KMS-11 (cell line): Measurements from ENCODE around the gene EDN2.

Experiments
- H2AFZ ChIP-seq: fragments of 200-600 bp; sonication (generic); 2 replicates; pipeline ENCODE4 v1.6.1; 2016; ENCODE audit warnings: antibody characterized with exemption, mixed run types, low read depth
- H3K27ac ChIP-seq: fragments of 200-600 bp; sonication (generic); 2 replicates; pipeline ENCODE4 v1.6.1; 2016; ENCODE audit warnings: mild to moderate bottlenecking, mixed run types
- H3K27me3 ChIP-seq: fragments of 200-600 bp; sonication (generic); 2 replicates; pipeline ENCODE4 v1.6.1; 2017; ENCODE audit warnings: mild to moderate bottlenecking, low read depth, mixed run types, moderate library complexity; ENCODE audit not compliant: insufficient read depth
- H3K36me3 ChIP-seq: fragments of 200-600 bp; sonication (generic); 2 replicates; pipeline ENCODE4 v1.6.1; 2017; ENCODE audit warnings: mild to moderate bottlenecking, mixed run types; ENCODE audit not compliant: insufficient read depth
- H3K4me1 ChIP-seq: fragments of 200-600 bp; sonication (generic); 2 replicates; pipeline ENCODE4 v1.6.1; 2016; ENCODE audit warnings: mild to moderate bottlenecking, low read depth, mixed run types; ENCODE audit not compliant: poor library complexity, severe bottlenecking
- H3K4me2 ChIP-seq: fragments of 200-600 bp; sonication (generic); 2 replicates; pipeline ENCODE4 v1.7.0; 2016; ENCODE audit warnings: mild to moderate bottlenecking, mixed run types
- H3K4me3 ChIP-seq: fragments of 200-600 bp; sonication (generic); IDR thresholded peaks from 2 replicates; pipeline ENCODE4 v1.6.1; 2017; ENCODE audit warnings: low read depth, low read length, mixed read lengths; ENCODE audit not compliant: insufficient read depth
- H3K79me2 ChIP-seq: fragments of 200-600 bp; sonication (generic); 2 replicates; pipeline ENCODE4 v1.6.1; 2016; ENCODE audit warnings: low read depth, mixed run types; ENCODE audit not compliant: insufficient read depth
- H3K9ac ChIP-seq: fragments of 200-600 bp; sonication (generic); 2 replicates; pipeline ENCODE4 v1.6.1; 2016; ENCODE audit warnings: mild to moderate bottlenecking, mixed run types
- H4K20me1 ChIP-seq: fragments of 200-600 bp; sonication (generic); 2 replicates; pipeline ENCODE4 v1.6.1; 2016; ENCODE audit warnings: mild to moderate bottlenecking, mixed run types; ENCODE audit not compliant: insufficient read depth
- CTCF ChIP-seq: fragments of 200-600 bp; sonication (generic); conservative IDR thresholded peaks from 2 replicates; pipeline ENCODE4 v1.6.1; 2017; ENCODE audit warnings: low read depth, mild to moderate bottlenecking, antibody characterized with exemption, low read length, moderate library complexity, mixed read lengths

EDN2 gene

GRCh38 chr1:41479000-41479807, 5.3 kb downstream of the EDN2 start:
- no peaks in the 10 kb centered on the region for H3K27me3 ChIP-seq
- peaks cover 49% of the 10 kb centered on the region for H3K4me1 ChIP-seq
- H2AFZ ChIP-seq = no peak overlapping the region
- H4K20me1 ChIP-seq = no peaks in the 10 kb centered on the region
- H3K4me2 ChIP-seq = no peak overlapping the region
- no peak for TF ChIP-seq CTCF
- no peak overlapping the region for H3K27ac ChIP-seq
- H3K4me3 ChIP-seq = no peak overlapping the region
- no peak overlapping the region for H3K9ac ChIP-seq
- no peaks in the 10 kb centered on the region for H3K36me3 ChIP-seq
- no peaks in the 10 kb centered on the region for H3K79me2 ChIP-seq

GRCh38 chr1:41478118-41478748, 6.2 kb downstream of the EDN2 start:
- H3K27me3 ChIP-seq = no peaks in the 10 kb centered on the region
- no peaks in the 10 kb centered on the region for H3K36me3 ChIP-seq
- no peak overlapping the region for H3K4me3 ChIP-seq
- H3K4me1 ChIP-seq = peaks cover 40% of the 10 kb centered on the region
- no peaks in the 10 kb centered on the region for H3K79me2 ChIP-seq
- H3K9ac ChIP-seq = no peak overlapping the region
- TF ChIP-seq CTCF = no peak
- H3K4me2 ChIP-seq = no peak overlapping the region
- no peak overlapping the region for H2AFZ ChIP-seq
- no peaks in the 10 kb centered on the region for H4K20me1 ChIP-seq
- no peak overlapping the region for H3K27ac ChIP-seq

- Histone ChIP-seq H3K27me3 (no peaks in the 10 kb centered on the region), H3K36me3 (no peaks in the 10 kb centered on the region), H2AFZ (no peak overlapping the region), H4K20me1 (no peaks in the 10 kb centered on the region), H3K4me2 (no peak overlapping the region), H3K27ac (no peak overlapping the region), H3K9ac (no peak overlapping the region), H3K4me1 (peaks cover 28% of the 10 kb centered on the region), H3K4me3 (no peak overlapping the region), H3K79me2 (no peaks in the 10 kb centered on the region)
- no peak for TF ChIP-seq CTCF
Measured at GRCh38 chr1:41476807-41477361, 7.6 kb downstream of the EDN2 start.

- H3K4me2 ChIP-seq = no peak overlapping the region
- no peak overlapping the region for H3K27ac ChIP-seq
- no peak overlapping the region for H2AFZ ChIP-seq
Measured at GRCh38 chr1:41475859-41476567, 8.5 kb downstream of the EDN2 start.

More at GRCh38 chr1:41475859-41476567, 8.5 kb downstream of the EDN2 start:
- Histone ChIP-seq H3K27me3 (no peaks in the 10 kb centered on the region), H3K9ac (no peak overlapping the region), H3K4me1 (peaks cover 19% of the 10 kb centered on the region), H3K4me3 (no peak overlapping the region), H3K79me2 (no peaks in the 10 kb centered on the region), H4K20me1 (no peaks in the 10 kb centered on the region), H3K36me3 (no peaks in the 10 kb centered on the region)
- no peak for TF ChIP-seq CTCF
